A549 (cell line): ENCODE data around the gene COX7A2L. TPM values are rescaled to one million over a fixed set of nuclear protein-coding genes. Genes with fewer than 3 reads are reported as not detected.

Experiments
- ATAC-seq, 2 experiments: fragments of 200-7000 bp in 1 of 2; fragments of >200 bp in 1 of 2; cut with Nextera tagmentation in 1 of 2; cut with Tn5 transposase in 1 of 2; 3 replicates each; pipeline versions ENCODE4 v1.8.0 to v1.9.1; 2018 to 2020; ENCODE audit warnings: mild to moderate bottlenecking in 1 of 2, moderate library complexity in 1 of 2
- CTCF ChIA-PET: fragments of 300-600 bp; sonication (Branson Sonifier 250); formaldehyde crosslinking; extraction: SDS; loops from one replicate; lab custom pipeline; 2021; ENCODE audit warnings: antibody characterized with exemption, inconsistent platforms; lab: Yijun Ruan, JAX
- POLR2A ChIA-PET: fragments of 350-600 bp; formaldehyde crosslinking; extraction: SDS; loops from one replicate; lab custom pipeline; 2021; ENCODE audit warnings: antibody characterized with exemption, inconsistent platforms; lab: Yijun Ruan, JAX
- DNase-seq, 2 experiments: peaks; one replicate each; pipeline versions ENCODE4 v3.0.0 to v3.0.0-alpha.2; 2011 to 2016; ENCODE audit warnings: low read depth in 1 of 2, low spot score in 1 of 2
- FAIRE-seq: peaks from 2 replicates; lab custom pipeline; 2011; peaks lifted over from hg19 to GRCh38; lab: Jason Lieb, UNC
- H3K27ac ChIP-seq, 2 experiments: fragments of >200 bp; sonication (Bioruptor Twin); formaldehyde crosslinking; 3 replicates each; pipeline ENCODE4 v1.5.1; 2016 to 2017
- H3K4me1 ChIP-seq: fragments of >200 bp; sonication (Bioruptor Twin); formaldehyde crosslinking; 3 replicates; pipeline ENCODE4 v1.6.1; 2016
- H3K4me2 ChIP-seq: fragments of >200 bp; sonication (Bioruptor Twin); formaldehyde crosslinking; 3 replicates; pipeline ENCODE4 v1.6.1; 2016
- H3K4me3 ChIP-seq: fragments of >200 bp; sonication (Bioruptor Twin); formaldehyde crosslinking; 3 replicates; pipeline ENCODE4 v1.5.1; 2016
- H3K9me3 ChIP-seq: fragments of >200 bp; sonication (Bioruptor Twin); formaldehyde crosslinking; 3 replicates; pipeline ENCODE4 v1.6.1; 2016
- CHD2 ChIP-seq: fragments of 150-350 bp; IDR thresholded peaks from 2 replicates; pipeline ENCODE4 v1.6.1; 2014; ENCODE audit warnings: low read length; ENCODE audit not compliant: partially characterized antibody
- CHD4 ChIP-seq: fragments of 200-600 bp; sonication (generic); IDR thresholded peaks from 2 replicates; pipeline ENCODE4 v1.6.1; 2016; ENCODE audit warnings: antibody characterized with exemption, mild to moderate bottlenecking, borderline replicate concordance
- FOSL2 ChIP-seq, 2 experiments: fragments of 450-650 bp in 1 of 2; fragments of >200 bp in 1 of 2; sonication (Bioruptor Twin) in 1 of 2; formaldehyde crosslinking; IDR thresholded peaks; 2 replicates each; pipeline versions ENCODE4 v1.5.0 to v1.6.1; 2016 to 2020; ENCODE audit warnings: mild to moderate bottlenecking in 1 of 2, moderate library complexity in 1 of 2
- FOXS1 ChIP-seq: fragments of 250-450 bp; sonication (Bioruptor Pico); IDR thresholded peaks from 2 replicates; pipeline ENCODE4 v1.5.0; 2020; ENCODE audit warnings: mild to moderate bottlenecking, moderate library complexity
- GATA3 ChIP-seq: IDR thresholded peaks from 2 replicates; pipeline ENCODE4 v1.6.1; 2012; ENCODE audit warnings: borderline replicate concordance
- HEYL ChIP-seq: fragments of 250-450 bp; sonication (Bioruptor Pico); IDR thresholded peaks from 2 replicates; pipeline ENCODE4 v1.8.0; 2021; ENCODE audit warnings: mild to moderate bottlenecking, moderate library complexity
- HOXA7 ChIP-seq: fragments of 250-450 bp; sonication (Bioruptor Pico); IDR thresholded peaks from 2 replicates; pipeline ENCODE4 v1.5.0; 2020; ENCODE audit warnings: mild to moderate bottlenecking, moderate library complexity
- HOXB13 ChIP-seq: fragments of 250-450 bp; sonication (Bioruptor Pico); IDR thresholded peaks from 2 replicates; pipeline ENCODE4 v1.5.0; 2020; ENCODE audit warnings: low read depth, mild to moderate bottlenecking, moderate library complexity
- JUN ChIP-seq, 2 experiments: fragments of >200 bp; sonication (Bioruptor Twin); formaldehyde crosslinking; IDR thresholded peaks; 2 replicates in 1 of 2; 3 replicates in 1 of 2; pipeline ENCODE4 v1.6.1; 2016 to 2017
- KDM5A ChIP-seq: fragments of 200-600 bp; sonication (generic); IDR thresholded peaks from 2 replicates; pipeline ENCODE4 v1.6.1; 2016; ENCODE audit warnings: antibody characterized with exemption, mild to moderate bottlenecking
- MAZ ChIP-seq: fragments of 150-350 bp; IDR thresholded peaks from 2 replicates; pipeline ENCODE4 v1.6.1; 2014; ENCODE audit warnings: antibody characterized with exemption, low read depth, low read length, borderline replicate concordance
- NFE2L2 ChIP-seq: fragments of 150-350 bp; conservative IDR thresholded peaks from 2 replicates; pipeline ENCODE4 v1.6.1; 2014; ENCODE audit warnings: low read length
- PHF8 ChIP-seq: fragments of 200-600 bp; sonication (generic); IDR thresholded peaks from 2 replicates; pipeline ENCODE4 v1.6.1; 2016; ENCODE audit warnings: low read depth, mild to moderate bottlenecking, antibody characterized with exemption, moderate library complexity, borderline replicate concordance
- RARB ChIP-seq: fragments of 250-450 bp; sonication (Bioruptor Pico); IDR thresholded peaks from 2 replicates; pipeline ENCODE4 v1.8.0; 2021; ENCODE audit warnings: mild to moderate bottlenecking, moderate library complexity
- RFX5 ChIP-seq: fragments of 450-650 bp; IDR thresholded peaks from 2 replicates; pipeline ENCODE4 v1.7.1; 2014; ENCODE audit warnings: antibody characterized with exemption, mild to moderate bottlenecking, moderate library complexity
- SMC3 ChIP-seq: fragments of >200 bp; sonication (Bioruptor Twin); formaldehyde crosslinking; IDR thresholded peaks from 3 replicates; pipeline ENCODE4 v1.6.1; 2018; ENCODE audit warnings: inconsistent platforms
- TP53 ChIP-seq: fragments of 250-450 bp; sonication (Bioruptor Pico); IDR thresholded peaks from 2 replicates; pipeline ENCODE4 v1.5.0; 2021; ENCODE audit warnings: mild to moderate bottlenecking, moderate library complexity
- ZFP36 ChIP-seq: fragments of 450-650 bp; IDR thresholded peaks from 2 replicates; pipeline ENCODE4 v1.6.1; 2014; ENCODE audit warnings: borderline replicate concordance; ENCODE audit not compliant: partially characterized antibody
- ZNF302 ChIP-seq: fragments of 250-450 bp; sonication (Bioruptor Pico); IDR thresholded peaks from 2 replicates; pipeline ENCODE4 v1.9.0; 2021; ENCODE audit warnings: inconsistent platforms, mild to moderate bottlenecking, moderate library complexity
- ZSCAN20 ChIP-seq: fragments of 250-450 bp; sonication (Bioruptor Pico); IDR thresholded peaks from 2 replicates; pipeline ENCODE4 v1.8.0; 2022; ENCODE audit warnings: mild to moderate bottlenecking, moderate library complexity
- whole genome bisulfite sequencing: methylation state at CpG from one replicate; pipeline ENCODE4 v1.1.6; 2017; ENCODE audit errors: missing lambda C conversion rate; 5-methylcytosine and 5-hydroxymethylcytosine counted together
- polyA plus RNA-seq, 4 experiments: library from polyadenylated mRNA; depleted of rRNA in 3 of 4; stranded (reverse); fragments of >200 nt; fragmentation: RNase III in 1 of 4; extraction: RNeasy Plus Mini Kit Qiagen cat#74134 plus additional on column Dnase treatment in 1 of 4; gene quantifications; 2 replicates in 3 of 4; 3 replicates in 1 of 4; pipeline ENCODE4 v1.2.3, GENCODE V29; 2011 to 2017
- TF ChIP-seq, protein P1 (sequence below): IDR thresholded peaks from 2 replicates; pipeline ENCODE4 v1.6.1; 2012
- TF ChIP-seq, protein P2 (sequence below): IDR thresholded peaks from 2 replicates; pipeline ENCODE4 v1.6.1; 2012; ENCODE audit warnings: low read depth, borderline replicate concordance

Gene COX7A2L
- polyA plus RNA-seq, 2 of the 4 experiments (the other 2 are of a cell fraction) = 126 to 258 TPM

DNA sequence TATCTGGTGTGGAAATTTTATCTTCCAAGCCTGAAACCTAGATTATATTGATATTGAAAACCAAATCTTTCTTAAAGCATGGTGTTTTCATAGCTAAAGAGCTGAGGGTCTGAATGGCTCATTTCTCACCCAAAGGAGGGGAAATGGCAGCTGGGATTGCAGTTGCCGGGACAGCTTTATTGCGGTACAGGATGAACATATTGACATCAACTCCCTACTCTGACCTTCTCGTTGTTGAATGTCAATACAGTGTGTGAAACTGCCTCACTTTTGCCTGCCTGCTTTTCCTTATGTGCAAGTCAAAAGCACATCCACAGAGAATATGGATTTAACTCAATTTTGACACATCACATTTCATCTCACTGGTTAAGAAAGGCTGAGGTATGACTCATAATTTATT is 3.6 kb upstream of the COX7A2L start:
- 72% methylated on average over 3 of the region's 3 CpGs for WGBS
- POLR2A ChIA-PET = no interaction called here

DNA sequence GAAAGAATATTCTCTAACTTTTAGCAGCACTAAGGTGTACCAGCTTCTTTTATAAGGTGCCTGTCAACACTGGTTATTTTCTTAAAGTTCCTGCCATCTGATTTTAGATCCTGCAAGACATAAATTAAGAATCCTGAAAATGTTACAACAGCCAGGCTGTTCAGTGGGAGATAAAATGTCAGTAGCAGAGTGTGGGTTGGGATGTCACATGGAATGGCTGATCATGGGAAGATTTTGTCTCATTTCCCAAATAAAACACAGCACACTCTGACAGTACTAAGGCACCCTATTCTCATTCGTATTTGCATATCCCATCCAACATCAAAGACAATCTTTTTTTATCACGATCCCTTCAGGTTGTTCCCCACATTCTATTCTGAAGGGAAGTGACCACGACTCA is 2.4 kb upstream of the COX7A2L start:
- Histone ChIP-seq H3K9me3 (no peaks in the 10 kb centered on the region), H3K27ac (no peak overlapping the region), H3K4me3 (no peak overlapping the region), H3K4me1 (peaks cover 20% of the 10 kb centered on the region), H3K4me2 (no peak overlapping the region)
- no peak for ATAC-seq
- no peak for DNase-seq
- 50% methylated on average over 3 of the region's 3 CpGs for WGBS
- TF ChIP-seq JUN (IDR thresholded peaks at IDR 0.05) = no peak
- no peak for TF ChIP-seq TP53
- TF ChIP-seq, protein P1, sequence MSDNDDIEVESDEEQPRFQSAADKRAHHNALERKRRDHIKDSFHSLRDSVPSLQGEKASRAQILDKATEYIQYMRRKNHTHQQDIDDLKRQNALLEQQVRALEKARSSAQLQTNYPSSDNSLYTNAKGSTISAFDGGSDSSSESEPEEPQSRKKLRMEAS = no peak
- TF ChIP-seq HOXA7 (CRISPR knock-in tag) = no peak
- no peak for TF ChIP-seq NFE2L2
- no peak for TF ChIP-seq PHF8
- TF ChIP-seq GATA3 = no peak
- no peak for TF ChIP-seq ZNF302
- no peak for FAIRE-seq
- CTCF ChIA-PET = interaction anchor here (1.1 to 1.6 kb wide), 3 partner anchors 35 to 510 kb away, joined by 3 read pairs; partner anchors contain the start of gene KCNG3
- POLR2A ChIA-PET = no interaction called here

More for the DNA sequence above, 3.6 kb upstream of the COX7A2L start:
- FAIRE-seq (no peak), DNase-seq (no peak), ATAC-seq (no peak)
- no peak overlapping the region for H3K27ac ChIP-seq
- TF ChIP-seq TP53 (no peak), FOSL2 (IDR thresholded peaks at IDR 0.05) (no peak), FOSL2 (CRISPR knock-in tag; IDR thresholded peaks at IDR 0.05) (peak; percentile 57; the same call in 1 of the 2 replicates)
- H3K9me3 ChIP-seq = no peaks in the 10 kb centered on the region
- H3K4me2 ChIP-seq = no peak overlapping the region
- CTCF ChIA-PET = no interaction called here
- no peak overlapping the region for H3K4me3 ChIP-seq
- peaks cover 19% of the 10 kb centered on the region for H3K4me1 ChIP-seq

DNA sequence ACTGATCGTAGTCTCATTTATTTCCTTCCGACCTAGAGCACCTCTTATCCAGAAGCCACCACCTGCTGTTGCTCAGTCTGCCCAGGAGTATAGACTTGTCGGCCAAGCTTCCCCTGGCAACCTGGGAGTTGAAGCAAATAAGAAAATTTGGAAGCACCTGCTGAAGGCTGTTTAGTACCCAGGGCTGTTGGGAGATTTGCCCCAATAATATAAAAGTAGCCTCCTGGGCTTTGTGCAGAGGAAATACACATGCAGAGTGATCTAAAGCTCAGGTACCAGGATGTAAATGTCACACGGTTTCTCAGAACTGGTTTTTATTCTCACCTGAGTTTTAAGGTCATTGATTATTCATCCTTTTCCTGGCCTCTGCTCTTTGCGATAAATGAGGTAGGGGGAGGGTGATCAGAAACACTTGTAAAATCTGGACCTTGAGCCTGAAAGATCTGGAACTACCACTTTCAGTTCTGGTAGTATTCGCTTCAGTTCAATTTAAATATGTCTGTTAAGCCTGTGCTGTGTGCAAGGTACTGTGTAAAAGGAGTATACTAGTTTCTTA is 789 bp upstream of the COX7A2L start:
- POLR2A ChIA-PET = no interaction called here
- no peaks in the 10 kb centered on the region for H3K9me3 ChIP-seq
- no peak for FAIRE-seq
- no peak for TF ChIP-seq RFX5
- no peak for TF ChIP-seq CHD2
- TF ChIP-seq KDM5A = no peak
- TF ChIP-seq ZSCAN20 (CRISPR knock-in tag) = no peak
- no peak for TF ChIP-seq ZFP36
- TF ChIP-seq FOXS1 (CRISPR knock-in tag) = no peak
- no peak for TF ChIP-seq MAZ
- no peak for TF ChIP-seq CHD4
- no peak for TF ChIP-seq HOXB13 (CRISPR knock-in tag)
- TF ChIP-seq RARB (CRISPR knock-in tag) = no peak
- no peak for TF ChIP-seq TP53
- no peak for TF ChIP-seq HEYL (CRISPR knock-in tag)
- TF ChIP-seq, all 56 proteins: peak for 0
- peak overlapping the region; percentile 95 for H3K4me3 ChIP-seq
- CTCF ChIA-PET = interaction anchor here (0.5 to 2.0 kb wide), 13 partner anchors 10 to 1580 kb away, joined by 3 to 6 read pairs (median 3); no protein-coding TSS in a partner anchor
- ATAC-seq (no peak), DNase-seq (no peak)
- peak overlapping the region; percentile 88 to 95 for H3K27ac ChIP-seq
- peak overlapping the region; percentile 92 for H3K4me2 ChIP-seq
- H3K4me1 ChIP-seq = peaks cover 19% of the 10 kb centered on the region
- WGBS = 24% methylated on average over 6 of the region's 6 CpGs

DNA sequence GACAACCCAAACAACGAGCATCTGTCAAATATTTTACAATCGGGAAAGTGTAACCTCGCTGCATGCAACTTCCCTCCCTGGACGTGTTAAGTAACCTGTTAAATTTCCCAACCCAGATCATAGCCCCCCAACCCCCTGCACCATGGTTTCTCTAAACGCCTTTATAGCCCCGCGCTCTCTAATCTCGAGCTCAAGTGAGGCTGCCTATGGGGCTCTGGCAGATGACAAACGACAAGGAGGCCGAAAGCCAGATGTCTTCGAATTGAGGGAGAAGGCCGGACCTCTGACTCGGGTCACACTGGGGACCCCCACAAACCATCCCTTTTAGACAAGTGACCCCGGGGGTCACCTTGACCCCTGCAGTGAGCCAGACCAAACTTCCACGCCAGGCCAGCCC is 526 bp downstream of the COX7A2L start:
- H3K9me3 ChIP-seq = no peaks in the 10 kb centered on the region
- CTCF ChIA-PET = interaction anchor here (0.6 to 2.0 kb wide), 6 partner anchors 9 to 277 kb away, joined by 3 to 6 read pairs (median 4); no protein-coding TSS in a partner anchor
- FAIRE-seq = no peak
- WGBS = 1% methylated on average over 13 of the region's 15 CpGs
- H3K4me1 ChIP-seq = peaks cover 19% of the 10 kb centered on the region
- peak overlapping the region; percentile 92 for H3K4me2 ChIP-seq
- no peak for DNase-seq
- POLR2A ChIA-PET = no interaction called here
- H3K4me3 ChIP-seq = peak overlapping the region; percentile 95
- peak overlapping the region; percentile 88 to 95 for H3K27ac ChIP-seq
- TF ChIP-seq, protein P2, sequence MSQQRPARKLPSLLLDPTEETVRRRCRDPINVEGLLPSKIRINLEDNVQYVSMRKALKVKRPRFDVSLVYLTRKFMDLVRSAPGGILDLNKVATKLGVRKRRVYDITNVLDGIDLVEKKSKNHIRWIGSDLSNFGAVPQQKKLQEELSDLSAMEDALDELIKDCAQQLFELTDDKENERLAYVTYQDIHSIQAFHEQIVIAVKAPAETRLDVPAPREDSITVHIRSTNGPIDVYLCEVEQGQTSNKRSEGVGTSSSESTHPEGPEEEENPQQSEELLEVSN = 0 out of 2 replicates have a peak, but pooled peaks have one; percentile 11
- TF ChIP-seq SMC3 = no peak
- TF ChIP-seq, all 56 proteins: peak for 1
- ATAC-seq = peak in 1 of 2 experiments; percentile 3; a peak in 1 of 6 replicates
